ENCODE results near the gene EXPH5. TPM values are rescaled to one million over a fixed set of nuclear protein-coding genes. Genes with fewer than 3 reads are reported as not detected.
A peak's percentile ranks its signal among the peaks of the same experiment; 100 is the strongest.

Gene EXPH5
- total and polyA plus RNA-seq, 9 of the 15 experiments (the other 6 are each of a cell fraction or from before 2014, with no cell fraction given): 1.3 to 8.5 (median 4.8) TPM

DNA sequence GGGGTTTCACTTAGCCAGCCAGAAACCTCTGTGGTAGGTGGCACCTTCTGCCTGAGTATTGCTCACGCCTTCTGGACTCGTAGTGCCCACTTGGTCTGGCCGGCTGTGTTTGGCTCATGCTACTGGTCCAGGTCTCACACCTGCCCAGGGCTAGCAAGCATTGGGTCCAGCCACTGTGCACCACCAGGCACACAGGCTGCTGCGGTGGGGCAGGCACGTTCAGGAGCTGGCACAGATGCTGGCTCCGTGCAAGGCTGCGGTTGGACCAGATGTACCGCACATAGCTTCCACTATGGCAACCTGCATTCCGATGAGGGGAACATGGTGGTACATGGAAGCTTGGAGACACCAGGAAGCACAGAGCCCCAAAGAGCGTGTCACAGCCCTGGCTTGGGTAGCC, 34.8 kb upstream of the EXPH5 start (continued):
- no peak for TF ChIP-seq TCF7L2 (IDR thresholded peaks at IDR 0.05; ENCODE audit: low read depth, low read length)

DNA sequence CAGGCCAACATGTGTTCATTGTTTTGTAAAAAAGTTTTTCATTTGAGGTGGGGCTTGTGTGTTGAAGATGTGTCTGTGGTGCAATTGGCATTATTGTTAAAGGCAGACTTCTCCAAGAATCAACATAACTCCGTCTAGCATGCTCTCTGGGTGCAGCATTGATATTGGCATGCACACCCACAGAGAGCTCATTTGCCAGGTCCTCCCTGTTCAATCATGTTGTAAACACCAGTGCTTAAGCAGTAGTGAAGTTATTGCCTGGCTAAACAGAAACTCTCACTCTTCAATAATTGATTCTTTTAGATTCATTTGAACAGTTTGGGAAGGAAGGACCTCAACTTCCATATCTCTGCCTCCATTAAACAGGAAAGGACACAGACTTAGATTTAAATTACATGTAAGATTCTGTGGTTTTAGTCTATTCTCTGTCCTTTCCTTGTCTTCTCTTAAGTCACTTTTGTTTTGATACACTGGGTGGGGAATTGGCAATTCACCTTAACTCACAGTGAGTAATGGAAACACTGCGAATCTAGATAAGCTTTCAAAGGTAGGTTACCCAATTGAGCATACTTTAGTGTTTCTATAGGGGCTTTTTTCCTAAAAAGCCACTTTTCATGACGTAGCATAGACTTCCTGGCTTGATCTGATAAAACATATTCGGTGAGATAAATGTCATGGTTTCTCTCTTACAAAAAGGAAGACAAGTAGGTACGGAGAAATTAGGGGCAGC, 30.8 kb upstream of the EXPH5 start:
- Histone ChIP-seq H3K4me1 (replicated peaks in 1 of 2; ENCODE audit: control insufficient read depth in 2 of 2, insufficient read depth in 2 of 2, low read length in 2 of 2) (peaks cover 3% of the 10 kb centered on the region in 2 experiments; a peak in 3 of 5 replicates), H3K79me2 (ENCODE audit: control insufficient read depth, insufficient read depth, low read length) (no peaks in the 10 kb centered on the region), H3K9ac (ENCODE audit: insufficient read depth in 1 of 2, low read depth in 2 of 2, low read length in 2 of 2) (no peak overlapping the region), H3K4me2 (ENCODE audit: insufficient read depth, low read length) (no peak overlapping the region), H3K9me1 (ENCODE audit: control insufficient read depth, insufficient read depth, low read length) (no peaks in the 10 kb centered on the region), H3K27me3 (ENCODE audit: control insufficient read depth in 2 of 2, insufficient read depth in 2 of 2, low read length in 2 of 2) (no peaks in the 10 kb centered on the region), H3K36me3 (ENCODE audit: control insufficient read depth, insufficient read depth, low read length) (no peaks in the 10 kb centered on the region), H3K9me3 (replicated peaks; ENCODE audit: control insufficient read depth, insufficient read depth, low read depth, low read length) (0 out of 2 replicates have a peak, but pooled peaks cover 5% of the 10 kb centered on the region), H3K27ac (ENCODE audit: extremely low read depth, low read depth, low read length) (no peak overlapping the region), H2AFZ (ENCODE audit: low read depth, low read length) (peak overlapping the region; percentile 73), H4K20me1 (replicated peaks; ENCODE audit: control insufficient read depth, insufficient read depth, low read length) (no peaks in the 10 kb centered on the region), H3K4me3 (no peak overlapping the region)
- intact Hi-C loops (cut with micrococcal nuclease): no loop called here
- FAIRE-seq: no peak
- ATAC-seq: no peak
- no peak for DNase-seq (ENCODE audit: extremely low read depth in 1 of 4, low spot score in 3 of 4)
- CTCF ChIA-PET (ENCODE audit: low intra/inter-chr PET ratio): no interaction called here
- no TSS peak for BruUV-seq (replicated peaks)
- POLR2A ChIA-PET: interaction anchor here (1.0 kb wide), 2 partner anchors 9 to 10 kb away, joined by 3 read pairs; no protein-coding TSS in a partner anchor
- in situ Hi-C loops (cut with MboI): no loop called here
- WGBS (ENCODE audit: insufficient coverage, low coverage, missing lambda C conversion rate): 10% methylated on average over 5 of the region's 5 CpGs
- no peak for TF ChIP-seq ATF1 (CRISPR knock-in tag; IDR thresholded peaks at IDR 0.05)
- TF ChIP-seq ATF1 (tag; IDR thresholded peaks at IDR 0.05): peak; percentile 47; the same call in 1 of the 2 replicates
- peak; percentile 32; the same call in 1 of the 2 replicates for TF ChIP-seq FOSL1 (tag; conservative IDR thresholded peaks at IDR 0.05)
- no peak for TF ChIP-seq HEY1 (CRISPR knock-in tag; IDR thresholded peaks at IDR 0.05; ENCODE audit: borderline replicate concordance)
- TF ChIP-seq, protein P1, sequence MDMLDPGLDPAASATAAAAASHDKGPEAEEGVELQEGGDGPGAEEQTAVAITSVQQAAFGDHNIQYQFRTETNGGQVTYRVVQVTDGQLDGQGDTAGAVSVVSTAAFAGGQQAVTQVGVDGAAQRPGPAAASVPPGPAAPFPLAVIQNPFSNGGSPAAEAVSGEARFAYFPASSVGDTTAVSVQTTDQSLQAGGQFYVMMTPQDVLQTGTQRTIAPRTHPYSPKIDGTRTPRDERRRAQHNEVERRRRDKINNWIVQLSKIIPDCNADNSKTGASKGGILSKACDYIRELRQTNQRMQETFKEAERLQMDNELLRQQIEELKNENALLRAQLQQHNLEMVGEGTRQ (CRISPR knock-in tag; IDR thresholded peaks at IDR 0.05): no peak
- no peak for TF ChIP-seq E2F3 (CRISPR knock-in tag; IDR thresholded peaks at IDR 0.05)
- no peak for TF ChIP-seq POLR2B (IDR thresholded peaks at IDR 0.05; ENCODE audit: low read depth, partially characterized antibody)
- no peak for TF ChIP-seq CXXC5 (CRISPR knock-in tag; IDR thresholded peaks at IDR 0.05)
- TF ChIP-seq ARID1B (IDR thresholded peaks at IDR 0.05): peak; percentile 35; the same call in 1 of the 2 replicates
- TF ChIP-seq ZNF239 (CRISPR knock-in tag; IDR thresholded peaks at IDR 0.05): no peak
- TF ChIP-seq, protein P2, sequence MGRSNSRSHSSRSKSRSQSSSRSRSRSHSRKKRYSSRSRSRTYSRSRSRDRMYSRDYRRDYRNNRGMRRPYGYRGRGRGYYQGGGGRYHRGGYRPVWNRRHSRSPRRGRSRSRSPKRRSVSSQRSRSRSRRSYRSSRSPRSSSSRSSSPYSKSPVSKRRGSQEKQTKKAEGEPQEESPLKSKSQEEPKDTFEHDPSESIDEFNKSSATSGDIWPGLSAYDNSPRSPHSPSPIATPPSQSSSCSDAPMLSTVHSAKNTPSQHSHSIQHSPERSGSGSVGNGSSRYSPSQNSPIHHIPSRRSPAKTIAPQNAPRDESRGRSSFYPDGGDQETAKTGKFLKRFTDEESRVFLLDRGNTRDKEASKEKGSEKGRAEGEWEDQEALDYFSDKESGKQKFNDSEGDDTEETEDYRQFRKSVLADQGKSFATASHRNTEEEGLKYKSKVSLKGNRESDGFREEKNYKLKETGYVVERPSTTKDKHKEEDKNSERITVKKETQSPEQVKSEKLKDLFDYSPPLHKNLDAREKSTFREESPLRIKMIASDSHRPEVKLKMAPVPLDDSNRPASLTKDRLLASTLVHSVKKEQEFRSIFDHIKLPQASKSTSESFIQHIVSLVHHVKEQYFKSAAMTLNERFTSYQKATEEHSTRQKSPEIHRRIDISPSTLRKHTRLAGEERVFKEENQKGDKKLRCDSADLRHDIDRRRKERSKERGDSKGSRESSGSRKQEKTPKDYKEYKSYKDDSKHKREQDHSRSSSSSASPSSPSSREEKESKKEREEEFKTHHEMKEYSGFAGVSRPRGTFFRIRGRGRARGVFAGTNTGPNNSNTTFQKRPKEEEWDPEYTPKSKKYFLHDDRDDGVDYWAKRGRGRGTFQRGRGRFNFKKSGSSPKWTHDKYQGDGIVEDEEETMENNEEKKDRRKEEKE (IDR thresholded peaks at IDR 0.05; ENCODE audit: borderline replicate concordance in 1 of 2, control insufficient read depth in 1 of 2, low read depth in 2 of 2, low read length in 1 of 2): no peak
- no peak for TF ChIP-seq THRAP3 (IDR thresholded peaks at IDR 0.05; ENCODE audit: borderline replicate concordance)
- TF ChIP-seq TBL1XR1 (IDR thresholded peaks at IDR 0.05; ENCODE audit: low read length in 2 of 2): no peak
- TF ChIP-seq CBX2 (IDR thresholded peaks at IDR 0.05; ENCODE audit: insufficient read depth, low read length, poor library complexity, severe bottlenecking): no peak
- TF ChIP-seq PML (IDR thresholded peaks at IDR 0.05; ENCODE audit: low read length): no peak
- TF ChIP-seq DPF2 (IDR thresholded peaks at IDR 0.05): peak; percentile 38; the same call in 1 of the 2 replicates
- TF ChIP-seq ZBTB1 (CRISPR knock-in tag; IDR thresholded peaks at IDR 0.05; ENCODE audit: borderline replicate concordance, low read depth): no peak
- 0 out of 2 replicates have a peak, but pooled peaks have one; percentile 32 for TF ChIP-seq CREM (IDR thresholded peaks at IDR 0.05; ENCODE audit: low read depth)
